OCI-LY1 (cell line): ENCODE measurements around the gene KCNN3.

Experiments used
- EZH2 ChIP-seq: fragments of 200-600 bp; sonication (generic), shearing (Covaris generic); IDR thresholded peaks from 2 replicates; pipeline ENCODE4 v1.8.0; 2017; ENCODE audit warnings: borderline replicate concordance, mixed run types, mild to moderate bottlenecking, antibody characterized with exemption, low read length, moderate library complexity, mixed read lengths
- TF ChIP-seq, protein P1 (sequence below): fragments of 200-600 bp; sonication (generic), shearing (Covaris generic); IDR thresholded peaks from 2 replicates; pipeline ENCODE4 v1.5.1; 2017; ENCODE audit warnings: mild to moderate bottlenecking, antibody characterized with exemption, low read length, moderate library complexity, mixed read lengths

DNA sequence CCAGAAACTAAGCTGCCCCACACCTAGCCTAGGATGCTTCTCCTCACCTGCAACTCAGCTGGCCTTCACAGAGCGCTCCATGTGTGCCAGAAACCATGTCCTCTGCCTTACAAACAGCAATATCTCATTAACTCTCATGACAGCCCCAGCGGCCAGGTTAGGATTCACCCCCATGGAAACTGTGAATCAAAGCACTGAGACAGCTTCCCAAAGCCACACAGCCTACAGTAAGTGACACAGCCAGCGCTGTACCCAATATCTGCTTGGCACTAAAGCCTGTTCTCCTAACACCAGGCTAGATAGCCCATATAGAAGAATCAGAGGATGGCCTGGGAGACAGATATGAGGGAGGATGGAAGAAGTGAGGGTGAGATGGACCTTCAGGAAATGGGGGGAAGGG, 13.5 kb downstream of the KCNN3 start:
- TF ChIP-seq, protein P1, sequence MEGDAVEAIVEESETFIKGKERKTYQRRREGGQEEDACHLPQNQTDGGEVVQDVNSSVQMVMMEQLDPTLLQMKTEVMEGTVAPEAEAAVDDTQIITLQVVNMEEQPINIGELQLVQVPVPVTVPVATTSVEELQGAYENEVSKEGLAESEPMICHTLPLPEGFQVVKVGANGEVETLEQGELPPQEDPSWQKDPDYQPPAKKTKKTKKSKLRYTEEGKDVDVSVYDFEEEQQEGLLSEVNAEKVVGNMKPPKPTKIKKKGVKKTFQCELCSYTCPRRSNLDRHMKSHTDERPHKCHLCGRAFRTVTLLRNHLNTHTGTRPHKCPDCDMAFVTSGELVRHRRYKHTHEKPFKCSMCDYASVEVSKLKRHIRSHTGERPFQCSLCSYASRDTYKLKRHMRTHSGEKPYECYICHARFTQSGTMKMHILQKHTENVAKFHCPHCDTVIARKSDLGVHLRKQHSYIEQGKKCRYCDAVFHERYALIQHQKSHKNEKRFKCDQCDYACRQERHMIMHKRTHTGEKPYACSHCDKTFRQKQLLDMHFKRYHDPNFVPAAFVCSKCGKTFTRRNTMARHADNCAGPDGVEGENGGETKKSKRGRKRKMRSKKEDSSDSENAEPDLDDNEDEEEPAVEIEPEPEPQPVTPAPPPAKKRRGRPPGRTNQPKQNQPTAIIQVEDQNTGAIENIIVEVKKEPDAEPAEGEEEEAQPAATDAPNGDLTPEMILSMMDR = no peak
- no peak for TF ChIP-seq EZH2
